Stomach (tissue), 9 donors: Measurements from ENCODE around the gene ASTN2. TPM values are rescaled to one million over a fixed set of nuclear protein-coding genes. Genes with fewer than 3 reads are reported as not detected.
A peak's percentile ranks its signal among the peaks of the same experiment; 100 is the strongest.

ENCODE experiments used
- DNase-seq, 2 donors: peaks; one replicate each; pipeline versions ENCODE4 v3.0.0 to v3.0.0-alpha.2; 2013 to 2019
- H3K27ac ChIP-seq, 5 donors: fragments of 200-600 bp in 4 of 5; sonication (generic) in 4 of 5; one replicate each; pipeline ENCODE4 v1.5.1; 2013 to 2019; ENCODE audit warnings: mild to moderate bottlenecking in 1 of 5, moderate library complexity in 1 of 5
- H3K27me3 ChIP-seq, 3 donors: fragments of 200-600 bp; sonication (generic); one replicate each; pipeline ENCODE4 v1.5.1; 2017 to 2019; ENCODE audit warnings: mixed run types in 1 of 3
- H3K36me3 ChIP-seq, 4 donors: fragments of 200-600 bp; sonication (generic); 1 replicate in 3 of 4; 2 replicates in 1 of 4; pipeline ENCODE4 v1.5.1; 2016 to 2019
- H3K4me1 ChIP-seq, 4 donors: fragments of 200-600 bp; sonication (generic); one replicate each; pipeline ENCODE4 v1.5.1; 2016 to 2019
- H3K4me3 ChIP-seq, 4 donors: fragments of 200-600 bp; sonication (generic) in 3 of 4; one replicate each; pipeline ENCODE4 v1.5.1; 2016 to 2019; ENCODE audit warnings: mild to moderate bottlenecking in 1 of 4
- H3K9me3 ChIP-seq, 4 donors: fragments of 200-600 bp; sonication (generic); one replicate each; pipeline ENCODE4 v1.5.1; 2016 to 2019
- CTCF ChIP-seq, 7 experiments: fragments of 450-650 bp in 4 of 7; fragments of 200-600 bp in 3 of 7; sonication (generic) in 3 of 7; IDR thresholded peaks; one replicate each; pipeline ENCODE4 v1.5.1; 2016 to 2019; ENCODE audit warnings: antibody characterized with exemption in 7 of 7, control low read depth in 2 of 7, mild to moderate bottlenecking in 1 of 7
- EP300 ChIP-seq: sonication (generic); formaldehyde crosslinking; IDR thresholded peaks from one replicate; pipeline ENCODE4 v1.6.1; 2017; ENCODE audit warnings: antibody characterized with exemption
- POLR2A ChIP-seq, 4 donors: fragments of 450-650 bp; IDR thresholded peaks; one replicate each; pipeline ENCODE4 v1.6.1; 2016; ENCODE audit warnings: antibody characterized with exemption in 4 of 4, control low read depth in 2 of 4, mild to moderate bottlenecking in 1 of 4, moderate library complexity in 1 of 4
- POLR2AphosphoS5 ChIP-seq, 3 donors: sonication (generic); formaldehyde crosslinking; IDR thresholded peaks; one replicate each; pipeline ENCODE4 v1.6.1; 2016; ENCODE audit warnings: antibody characterized with exemption in 3 of 3
- WGBS, 5 donors: extraction: QIAGEN DNeasy Blood & Tissue Kit in 3 of 5; methylation state at CpG; one replicate each; pipeline versions ENCODE4 v1.1.5 to v1.1.7; 2013 to 2018; 5-methylcytosine and 5-hydroxymethylcytosine counted together
- intact Hi-C: fragments of 100-400 bp; cut with DNase I; formaldehyde crosslinking; loops from one replicate; pipeline ENCODE4 v1.15.1; 2023; ENCODE audit warnings: low total_unique reads
- polyA plus RNA-seq, 3 donors: library from polyadenylated mRNA; stranded (reverse); fragments of 200-250 nt; gene quantifications; one replicate each; pipeline ENCODE4 v1.2.3, GENCODE V29; 2013
- total RNA-seq, 5 donors: library from RNA; depleted of rRNA; stranded (reverse); fragments of >200 nt; gene quantifications; one replicate each; pipeline versions ENCODE4 v1.1.0 to v1.2.3, GENCODE V29; 2014 to 2016
- donor health status: healthy with polysubstance abuse.
- donor health status: Bipolar disorder and iron deficiency.
- donor health status: healthy.

ASTN2 gene
- total and polyA plus RNA-seq, 8 donors: 2.1 to 22.3 (median 4.2) TPM; not detected in 1

- H3K9me3 ChIP-seq: no peaks in the 10 kb centered on the region
- no peaks in the 10 kb centered on the region for H3K36me3 ChIP-seq
- WGBS, 5 donors: 2 to 12% (median 8%) methylated on average over 2 of the region's 2 CpGs
- no peaks in the 10 kb centered on the region for H3K27me3 ChIP-seq
- peak in 1 of 2 donors; percentile 5 for DNase-seq
- TF ChIP-seq POLR2AphosphoS5 (IDR thresholded peaks at IDR 0.05): no peak
- TF ChIP-seq EP300: no peak
- no peak for TF ChIP-seq CTCF (IDR thresholded peaks at IDR 0.05)
- no peak for TF ChIP-seq POLR2A (IDR thresholded peaks at IDR 0.05)
- no peak overlapping the region for H3K4me3 ChIP-seq
- no peak overlapping the region for H3K27ac ChIP-seq
- intact Hi-C loops: no loop called here
- peaks cover 0 to 6% (median 4%) of the 10 kb centered on the region in 4 donors for H3K4me1 ChIP-seq
These were observed 46.1 kb downstream of the ASTN2 start for GRCh38 chr9:117368684-117369230.

- H3K9me3 ChIP-seq: no peaks in the 10 kb centered on the region
- intact Hi-C loops: no loop called here
- no peak for DNase-seq
These were observed 49.4 kb downstream of the ASTN2 start for GRCh38 chr9:117365438-117365837.

GRCh38 chr9:117363006-117363405 is 51.9 kb downstream of the ASTN2 start:
- H3K27ac ChIP-seq: no peak overlapping the region
- WGBS, 5 donors: 78 to 87% (median 84%) methylated on average over 4 of the region's 4 CpGs
- H3K9me3 ChIP-seq: no peaks in the 10 kb centered on the region
- H3K4me3 ChIP-seq: no peak overlapping the region
- no peak for DNase-seq
- H3K4me1 ChIP-seq: peaks cover 0 to 2% (median 0%) of the 10 kb centered on the region in 4 donors
- intact Hi-C loops: no loop called here
- TF ChIP-seq EP300 (no peak), CTCF (IDR thresholded peaks at IDR 0.05) (no peak), POLR2A (IDR thresholded peaks at IDR 0.05) (no peak), POLR2AphosphoS5 (IDR thresholded peaks at IDR 0.05) (no peak)
- no peaks in the 10 kb centered on the region for H3K36me3 ChIP-seq
- no peaks in the 10 kb centered on the region for H3K27me3 ChIP-seq

More at GRCh38 chr9:117365438-117365837, 49.4 kb downstream of the ASTN2 start:
- Histone ChIP-seq H3K4me1 (peaks cover 0 to 6% (median 4%) of the 10 kb centered on the region in 4 donors), H3K36me3 (no peaks in the 10 kb centered on the region), H3K4me3 (no peak overlapping the region), H3K27me3 (no peaks in the 10 kb centered on the region), H3K27ac (no peak overlapping the region)
- 64 to 89% (median 79%) methylated on average over 3 of the region's 3 CpGs for WGBS, 5 donors
- TF ChIP-seq EP300 (no peak), CTCF (IDR thresholded peaks at IDR 0.05) (no peak), POLR2A (IDR thresholded peaks at IDR 0.05) (no peak), POLR2AphosphoS5 (IDR thresholded peaks at IDR 0.05) (no peak)

- Histone ChIP-seq H3K27me3 (no peaks in the 10 kb centered on the region), H3K9me3 (no peaks in the 10 kb centered on the region), H3K27ac (no peak overlapping the region), H3K36me3 (no peaks in the 10 kb centered on the region), H3K4me1 (no peaks in the 10 kb centered on the region), H3K4me3 (no peak overlapping the region)
- no peak for DNase-seq
- 76 to 86% (median 79%) methylated on average over 5 of the region's 5 CpGs for WGBS, 5 donors
- intact Hi-C loops: no loop called here
- no peak for TF ChIP-seq EP300
- TF ChIP-seq POLR2A (IDR thresholded peaks at IDR 0.05): no peak
- TF ChIP-seq CTCF (IDR thresholded peaks at IDR 0.05): no peak
- no peak for TF ChIP-seq POLR2AphosphoS5 (IDR thresholded peaks at IDR 0.05)
These were observed 54.9 kb downstream of the ASTN2 start for GRCh38 chr9:117359910-117360309.
